Measurements from ENCODE around the gene CPSF3.
"Not testable (repeated sequence)": the region's sequence is repeated elsewhere in the genome, so short reads cannot be mapped to it uniquely, and the experiment has no call there.

The CPSF3 gene

GRCh38 chr2:9493478-9493877 lies 70.0 kb downstream of the CPSF3 start:
- in situ Hi-C loops (cut with MboI; ENCODE audit: low pct_unique_long_range_greater_than_20kb, low sequenced_read_pairs, unreplicated experiment) = no loop called here
- DNase-seq (ENCODE audit: low spot score) = no peak
- TF ChIP-seq, protein P1, sequence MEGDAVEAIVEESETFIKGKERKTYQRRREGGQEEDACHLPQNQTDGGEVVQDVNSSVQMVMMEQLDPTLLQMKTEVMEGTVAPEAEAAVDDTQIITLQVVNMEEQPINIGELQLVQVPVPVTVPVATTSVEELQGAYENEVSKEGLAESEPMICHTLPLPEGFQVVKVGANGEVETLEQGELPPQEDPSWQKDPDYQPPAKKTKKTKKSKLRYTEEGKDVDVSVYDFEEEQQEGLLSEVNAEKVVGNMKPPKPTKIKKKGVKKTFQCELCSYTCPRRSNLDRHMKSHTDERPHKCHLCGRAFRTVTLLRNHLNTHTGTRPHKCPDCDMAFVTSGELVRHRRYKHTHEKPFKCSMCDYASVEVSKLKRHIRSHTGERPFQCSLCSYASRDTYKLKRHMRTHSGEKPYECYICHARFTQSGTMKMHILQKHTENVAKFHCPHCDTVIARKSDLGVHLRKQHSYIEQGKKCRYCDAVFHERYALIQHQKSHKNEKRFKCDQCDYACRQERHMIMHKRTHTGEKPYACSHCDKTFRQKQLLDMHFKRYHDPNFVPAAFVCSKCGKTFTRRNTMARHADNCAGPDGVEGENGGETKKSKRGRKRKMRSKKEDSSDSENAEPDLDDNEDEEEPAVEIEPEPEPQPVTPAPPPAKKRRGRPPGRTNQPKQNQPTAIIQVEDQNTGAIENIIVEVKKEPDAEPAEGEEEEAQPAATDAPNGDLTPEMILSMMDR (IDR thresholded peaks at IDR 0.05; ENCODE audit: extremely low read depth, insufficient read depth, missing control alignments) = no peak

GRCh38 chr2:9494081-9494480 lies 70.6 kb downstream of the CPSF3 start:
- DNase-seq (ENCODE audit: low spot score) = peak; percentile 2
- TF ChIP-seq, protein P1 (IDR thresholded peaks at IDR 0.05; ENCODE audit: extremely low read depth, insufficient read depth, missing control alignments) = no peak
- in situ Hi-C loops (cut with MboI; ENCODE audit: low pct_unique_long_range_greater_than_20kb, low sequenced_read_pairs, unreplicated experiment) = no loop called here

GRCh38 chr2:9497017-9497416 lies 73.6 kb downstream of the CPSF3 start:
- TF ChIP-seq, protein P1 (IDR thresholded peaks at IDR 0.05; ENCODE audit: extremely low read depth, insufficient read depth, missing control alignments) = no peak
- in situ Hi-C loops (cut with MboI; ENCODE audit: low pct_unique_long_range_greater_than_20kb, low sequenced_read_pairs, unreplicated experiment) = no loop called here
- DNase-seq (ENCODE audit: low spot score) = no peak

DNA sequence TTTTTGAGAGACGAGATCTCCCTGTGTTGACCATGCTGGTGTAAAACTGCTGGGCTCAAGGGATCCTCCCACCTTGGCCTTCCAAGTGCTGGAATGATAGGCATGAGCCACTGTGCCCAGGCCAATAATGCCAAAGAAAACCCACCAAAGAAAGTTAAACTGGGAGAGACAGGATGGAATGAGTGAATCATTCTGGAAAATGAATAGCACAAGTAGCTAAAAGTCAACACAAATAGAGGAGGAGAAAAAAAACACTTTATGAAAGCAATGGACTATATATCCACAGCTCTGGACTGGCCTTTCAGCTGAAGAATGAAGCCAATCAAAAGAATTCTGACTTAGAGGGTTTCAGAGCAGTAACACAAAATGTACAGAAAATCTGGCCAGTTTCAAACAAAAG lies 74.8 kb downstream of the CPSF3 start:
- DNase-seq (ENCODE audit: low spot score) = no peak
- in situ Hi-C loops (cut with MboI; ENCODE audit: low pct_unique_long_range_greater_than_20kb, low sequenced_read_pairs, unreplicated experiment) = no loop called here
- TF ChIP-seq, protein P1 (IDR thresholded peaks at IDR 0.05; ENCODE audit: extremely low read depth, insufficient read depth, missing control alignments) = no peak

DNA sequence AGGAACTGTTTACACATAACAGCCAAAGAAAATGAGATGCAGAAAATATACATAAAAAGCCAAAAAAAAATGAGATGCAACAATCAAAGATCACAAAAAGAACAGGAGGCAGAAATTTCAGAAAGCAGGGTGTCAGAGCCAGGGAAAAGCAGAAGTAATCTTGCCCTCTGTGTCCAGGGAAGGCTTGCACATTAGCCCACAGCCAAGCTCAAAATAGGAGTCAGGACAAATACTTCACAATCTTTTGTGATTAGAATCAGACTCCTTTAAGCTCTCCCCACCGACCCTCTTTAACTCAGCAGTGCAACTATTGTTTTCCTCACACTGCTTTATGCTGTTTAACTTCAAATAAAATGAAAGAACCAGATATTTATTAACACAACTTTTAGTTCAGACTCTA lies 85.5 kb downstream of the CPSF3 start:
- TF ChIP-seq, protein P1 (IDR thresholded peaks at IDR 0.05; ENCODE audit: extremely low read depth, insufficient read depth, missing control alignments) = no peak
- in situ Hi-C loops (cut with MboI; ENCODE audit: low pct_unique_long_range_greater_than_20kb, low sequenced_read_pairs, unreplicated experiment) = no loop called here
- no peak for DNase-seq (ENCODE audit: low spot score)

GRCh38 chr2:9513946-9514345 lies 90.5 kb downstream of the CPSF3 start:
- in situ Hi-C loops (cut with MboI; ENCODE audit: low pct_unique_long_range_greater_than_20kb, low sequenced_read_pairs, unreplicated experiment); DNase-seq (ENCODE audit: low spot score): not testable (repeated sequence)

GRCh38 chr2:9517118-9517782 lies 93.8 kb downstream of the CPSF3 start:
- TF ChIP-seq, protein P1 (IDR thresholded peaks at IDR 0.05; ENCODE audit: extremely low read depth, insufficient read depth, missing control alignments) = no peak
- DNase-seq (ENCODE audit: low spot score) = no peak
- in situ Hi-C loops (cut with MboI; ENCODE audit: low pct_unique_long_range_greater_than_20kb, low sequenced_read_pairs, unreplicated experiment) = no loop called here

Measured in GM13977 (cell line).